K562 (cell line): ENCODE data around the gene MICALL2. TPM values are rescaled to one million over a fixed set of nuclear protein-coding genes. Genes with fewer than 3 reads are reported as not detected.
A peak's percentile ranks its signal among the peaks of the same experiment; 100 is the strongest.

Experiments used
- C11orf30 ChIP-seq: fragments of 450-650 bp; IDR thresholded peaks from 2 replicates; pipeline ENCODE4 v1.6.1; 2016; ENCODE audit warnings: low read depth, mild to moderate bottlenecking
- FOXM1 ChIP-seq, 2 experiments: fragments of 450-650 bp in 1 of 2; sonication (generic) in 1 of 2; formaldehyde crosslinking in 1 of 2; IDR thresholded peaks; 2 replicates each; pipeline versions ENCODE4 v1.6.1 to v1.9.0; 2017 to 2022; ENCODE audit warnings: low read depth in 2 of 2, mild to moderate bottlenecking in 2 of 2, missing genetic modification reagents in 1 of 2, moderate library complexity in 1 of 2
- HDAC2 ChIP-seq: fragments of 450-650 bp; IDR thresholded peaks from 2 replicates; pipeline ENCODE4 v1.6.1; 2016; ENCODE audit warnings: mild to moderate bottlenecking
- IFI16 ChIP-seq: fragments of 250-450 bp; sonication (Bioruptor Pico); IDR thresholded peaks from 2 replicates; pipeline ENCODE4 v2.1.2; 2022; ENCODE audit warnings: mild to moderate bottlenecking, inconsistent platforms
- MIER1 ChIP-seq: fragments of 450-650 bp; IDR thresholded peaks from 2 replicates; pipeline ENCODE4 v1.6.1; 2016; ENCODE audit warnings: antibody characterized with exemption, mild to moderate bottlenecking, low read depth
- MTA3 ChIP-seq: fragments of 450-650 bp; formaldehyde crosslinking; IDR thresholded peaks from 2 replicates; pipeline ENCODE4 v1.6.1; 2017; ENCODE audit warnings: mild to moderate bottlenecking, borderline replicate concordance
- POLR2AphosphoS5 ChIP-seq: IDR thresholded peaks from 2 replicates; pipeline ENCODE4 v1.6.1; 2011; ENCODE audit warnings: mild to moderate bottlenecking, low read depth, low read length, moderate library complexity; ENCODE audit not compliant: control insufficient read depth, insufficient read depth
- SPI1 ChIP-seq: IDR thresholded peaks from 2 replicates; pipeline ENCODE4 v1.6.1; 2011; ENCODE audit warnings: low read depth, low read length, control low read depth, borderline replicate concordance
- SRSF3 ChIP-seq: fragments of 200-400 bp; formaldehyde crosslinking; IDR thresholded peaks from 2 replicates; pipeline ENCODE4 v1.6.1; 2016; ENCODE audit warnings: mild to moderate bottlenecking, low read length, moderate library complexity; ENCODE audit not compliant: insufficient read depth
- STAG1 ChIP-seq: sonication (generic); formaldehyde crosslinking; IDR thresholded peaks from 2 replicates; pipeline ENCODE4 v1.5.0; 2020; ENCODE audit warnings: missing genetic modification reagents, borderline replicate concordance
- TAL1 ChIP-seq: fragments of 450-650 bp; IDR thresholded peaks from 2 replicates; pipeline ENCODE4 v1.6.1; 2016; ENCODE audit warnings: mild to moderate bottlenecking
- ZNF133 ChIP-seq: fragments of 250-450 bp; sonication (Bioruptor Pico); IDR thresholded peaks from 2 replicates; pipeline ENCODE4 v1.4.0; 2020; ENCODE audit warnings: mild to moderate bottlenecking
- ZNF232 ChIP-seq: sonication (generic); formaldehyde crosslinking; IDR thresholded peaks from 2 replicates; pipeline ENCODE4 v1.8.0; 2022; ENCODE audit warnings: mild to moderate bottlenecking, missing genetic modification reagents
- ZNF444 ChIP-seq: fragments of 250-450 bp; sonication (Bioruptor Pico); IDR thresholded peaks from 2 replicates; pipeline ENCODE4 v1.4.0; 2020; ENCODE audit warnings: mild to moderate bottlenecking, moderate library complexity
- ZNF584 ChIP-seq: fragments of 200-800 bp; sonication (Bioruptor generic); IDR thresholded peaks from 2 replicates; pipeline ENCODE4 v1.6.1; 2016; ENCODE audit warnings: low read depth, mild to moderate bottlenecking, missing genetic modification characterization, missing compliant biosample characterization
- ZNF655 ChIP-seq: fragments of 250-450 bp; sonication (Bioruptor Pico); IDR thresholded peaks from 2 replicates; pipeline ENCODE4 v1.5.0; 2021
- ZNF717 ChIP-seq: fragments of 250-450 bp; sonication (Bioruptor Pico); IDR thresholded peaks from 2 replicates; pipeline ENCODE4 v1.5.0; 2021
- ZNF778 ChIP-seq: fragments of 450-650 bp; formaldehyde crosslinking; IDR thresholded peaks from 2 replicates; pipeline ENCODE4 v1.4.0; 2020; ENCODE audit warnings: mild to moderate bottlenecking, moderate library complexity
- polyA plus RNA-seq, 8 experiments: library from polyadenylated mRNA; depleted of rRNA in 4 of 8; stranded (reverse) in 5 of 8; unstranded in 3 of 8; fragments of >200 nt; fragmentation: Nextera tagmentation in 2 of 8; fragmentation: Illumina TruSeq in 1 of 8; extraction: Ambion mirVana in 2 of 8; extraction: Trizol in 1 of 8; gene quantifications; 2 replicates each; pipeline versions ENCODE4 v1.2.1 to v1.2.3, GENCODE V29; 2011 to 2014; ENCODE audit warnings: inconsistent platforms in 1 of 8, missing spikeins in 1 of 8
- total RNA-seq, 7 experiments: library from RNA; depleted of rRNA in 6 of 7; stranded (reverse); fragments of >200 nt in 6 of 7; fragmentation: Illumina TruSeq in 2 of 7; extraction: Trizol in 2 of 7; gene quantifications; 2 replicates each; pipeline versions ENCODE4 v1.2.1 to v1.2.3, GENCODE V29; 2011 to 2021; ENCODE audit warnings: low replicate concordance in 1 of 7
- TF ChIP-seq, protein P1 (sequence below): fragments of 450-650 bp; conservative IDR thresholded peaks from 2 replicates; pipeline ENCODE4 v1.6.1; 2016; ENCODE audit warnings: missing genetic modification characterization, low read depth, mild to moderate bottlenecking, control low read depth, missing compliant biosample characterization
- TF ChIP-seq, protein P2 (sequence below): fragments of 450-650 bp; formaldehyde crosslinking; conservative IDR thresholded peaks from 2 replicates; pipeline ENCODE4 v1.4.0; 2022; ENCODE audit warnings: mild to moderate bottlenecking, missing genetic modification characterization
- TF ChIP-seq, protein P3 (sequence below): fragments of 450-650 bp; IDR thresholded peaks from 2 replicates; pipeline ENCODE4 v1.6.1; 2016

The MICALL2 gene
- total and polyA plus RNA-seq, 9 of the 15 experiments (the other 6 are each of a cell fraction or from before 2014, with no cell fraction given) = 1.8 to 103 (median 17.0) TPM

- TF ChIP-seq ZNF232 (CRISPR knock-in tag) = no peak
- TF ChIP-seq C11orf30 = no peak
- TF ChIP-seq ZNF655 (CRISPR knock-in tag) = no peak
- TF ChIP-seq POLR2AphosphoS5 = no peak
- no peak for TF ChIP-seq ZNF584 (CRISPR knock-in tag)
- TF ChIP-seq, protein P1, sequence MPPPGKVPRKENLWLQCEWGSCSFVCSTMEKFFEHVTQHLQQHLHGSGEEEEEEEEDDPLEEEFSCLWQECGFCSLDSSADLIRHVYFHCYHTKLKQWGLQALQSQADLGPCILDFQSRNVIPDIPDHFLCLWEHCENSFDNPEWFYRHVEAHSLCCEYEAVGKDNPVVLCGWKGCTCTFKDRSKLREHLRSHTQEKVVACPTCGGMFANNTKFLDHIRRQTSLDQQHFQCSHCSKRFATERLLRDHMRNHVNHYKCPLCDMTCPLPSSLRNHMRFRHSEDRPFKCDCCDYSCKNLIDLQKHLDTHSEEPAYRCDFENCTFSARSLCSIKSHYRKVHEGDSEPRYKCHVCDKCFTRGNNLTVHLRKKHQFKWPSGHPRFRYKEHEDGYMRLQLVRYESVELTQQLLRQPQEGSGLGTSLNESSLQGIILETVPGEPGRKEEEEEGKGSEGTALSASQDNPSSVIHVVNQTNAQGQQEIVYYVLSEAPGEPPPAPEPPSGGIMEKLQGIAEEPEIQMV (tag) = no peak
- TF ChIP-seq MTA3 = no peak
- no peak for TF ChIP-seq ZNF133 (CRISPR knock-in tag)
- TF ChIP-seq ZNF717 (CRISPR knock-in tag) = no peak
- TF ChIP-seq ZNF444 (CRISPR knock-in tag) = no peak
- TF ChIP-seq FOXM1 (IDR thresholded peaks at IDR 0.05; ENCODE audit: low read depth) = no peak
- no peak for TF ChIP-seq FOXM1 (CRISPR knock-in tag; IDR thresholded peaks at IDR 0.05; ENCODE audit: low read depth)
- TF ChIP-seq MIER1 = no peak
- TF ChIP-seq IFI16 (CRISPR knock-in tag) = no peak
- peak; percentile 61; the same call in 1 of the 2 replicates for TF ChIP-seq STAG1 (CRISPR knock-in tag)
- TF ChIP-seq, protein P2, sequence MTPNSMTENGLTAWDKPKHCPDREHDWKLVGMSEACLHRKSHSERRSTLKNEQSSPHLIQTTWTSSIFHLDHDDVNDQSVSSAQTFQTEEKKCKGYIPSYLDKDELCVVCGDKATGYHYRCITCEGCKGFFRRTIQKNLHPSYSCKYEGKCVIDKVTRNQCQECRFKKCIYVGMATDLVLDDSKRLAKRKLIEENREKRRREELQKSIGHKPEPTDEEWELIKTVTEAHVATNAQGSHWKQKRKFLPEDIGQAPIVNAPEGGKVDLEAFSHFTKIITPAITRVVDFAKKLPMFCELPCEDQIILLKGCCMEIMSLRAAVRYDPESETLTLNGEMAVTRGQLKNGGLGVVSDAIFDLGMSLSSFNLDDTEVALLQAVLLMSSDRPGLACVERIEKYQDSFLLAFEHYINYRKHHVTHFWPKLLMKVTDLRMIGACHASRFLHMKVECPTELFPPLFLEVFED (CRISPR knock-in tag) = no peak
- TF ChIP-seq HDAC2 = no peak
- TF ChIP-seq TAL1 = no peak
- TF ChIP-seq SRSF3 = no peak
- no peak for TF ChIP-seq ZNF778 (CRISPR knock-in tag)
- TF ChIP-seq, protein P3, sequence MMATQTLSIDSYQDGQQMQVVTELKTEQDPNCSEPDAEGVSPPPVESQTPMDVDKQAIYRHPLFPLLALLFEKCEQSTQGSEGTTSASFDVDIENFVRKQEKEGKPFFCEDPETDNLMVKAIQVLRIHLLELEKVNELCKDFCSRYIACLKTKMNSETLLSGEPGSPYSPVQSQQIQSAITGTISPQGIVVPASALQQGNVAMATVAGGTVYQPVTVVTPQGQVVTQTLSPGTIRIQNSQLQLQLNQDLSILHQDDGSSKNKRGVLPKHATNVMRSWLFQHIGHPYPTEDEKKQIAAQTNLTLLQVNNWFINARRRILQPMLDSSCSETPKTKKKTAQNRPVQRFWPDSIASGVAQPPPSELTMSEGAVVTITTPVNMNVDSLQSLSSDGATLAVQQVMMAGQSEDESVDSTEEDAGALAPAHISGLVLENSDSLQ = no peak
- TF ChIP-seq SPI1 = no peak
Observed at GRCh38 chr7:1432411-1433082, 26.7 kb downstream of the MICALL2 start (continued).
